Activated T-helper 1 cell treated with anti-CD3 and anti-CD28 coated beads, Interleukin-12 subunit alpha, Interleukin-12 subunit beta, Interleukin-2, Interleukin-4 antibody, amounts not matched to agents 30 ng/mL and 10 ng/mL and 1 ng/mL, durations not matched to agents 14 hours and 24 hours and 36 hours (primary cell): Measurements from ENCODE around the gene WNK2. TPM values are rescaled to one million over a fixed set of nuclear protein-coding genes. Genes with fewer than 3 reads are reported as not detected.

ENCODE experiments used
- DNase-seq: peaks from one replicate; pipeline ENCODE4 v3.0.0; 2021; ENCODE audit warnings: low spot score
- H3K27ac Mint-ChIP-seq: one replicate; pipeline ENCODE4 v1.8.0; 2021; ENCODE audit warnings: mild to moderate bottlenecking, mixed read lengths
- H3K27me3 Mint-ChIP-seq: one replicate; pipeline ENCODE4 v1.8.0; 2022; ENCODE audit warnings: mild to moderate bottlenecking, moderate library complexity, mixed read lengths; ENCODE audit not compliant: insufficient read depth
- H3K36me3 Mint-ChIP-seq: one replicate; pipeline ENCODE4 v1.8.0; 2021; ENCODE audit warnings: low read depth, mixed read lengths
- H3K4me1 Mint-ChIP-seq: one replicate; pipeline ENCODE4 v1.8.0; 2021; ENCODE audit warnings: low read depth, mixed read lengths
- H3K4me3 Mint-ChIP-seq: one replicate; pipeline ENCODE4 v1.8.0; 2021; ENCODE audit warnings: mild to moderate bottlenecking, moderate library complexity, mixed read lengths
- H3K9me3 Mint-ChIP-seq: one replicate; pipeline ENCODE4 v1.8.0; 2021; ENCODE audit warnings: mixed read lengths
- intact Hi-C: fragments of 100-400 bp; cut with micrococcal nuclease; formaldehyde crosslinking; loops from one replicate; pipeline ENCODE4 v1.15.1; 2024
- total RNA-seq: library from RNA; stranded (reverse); gene quantifications from 2 replicates; pipeline ENCODE4 v1.2.3, GENCODE V29; 2022

WNK2 gene
- total RNA-seq, 1 donor from 2014 or later: 3.0 TPM

- intact Hi-C loops: no loop called here
- peaks cover 9% of the 10 kb centered on the region for H3K4me1 Mint-ChIP-seq
- H3K36me3 Mint-ChIP-seq: no peaks in the 10 kb centered on the region
- no peak overlapping the region for H3K4me3 Mint-ChIP-seq
- H3K27ac Mint-ChIP-seq: no peak overlapping the region
- H3K27me3 Mint-ChIP-seq: no peaks in the 10 kb centered on the region
- no peaks in the 10 kb centered on the region for H3K9me3 Mint-ChIP-seq
- DNase-seq: no peak
Measured at GRCh38 chr9:93297659-93298497, 113.9 kb downstream of the WNK2 start.

GRCh38 chr9:93298498-93299417, 114.8 kb downstream of the WNK2 start:
- no peak for DNase-seq
- no peak overlapping the region for H3K27ac Mint-ChIP-seq
- no peaks in the 10 kb centered on the region for H3K36me3 Mint-ChIP-seq
- no peaks in the 10 kb centered on the region for H3K27me3 Mint-ChIP-seq
- H3K4me1 Mint-ChIP-seq: peaks cover 9% of the 10 kb centered on the region
- intact Hi-C loops: no loop called here
- no peak overlapping the region for H3K4me3 Mint-ChIP-seq
- H3K9me3 Mint-ChIP-seq: no peaks in the 10 kb centered on the region

GRCh38 chr9:93299418-93300174, 115.7 kb downstream of the WNK2 start:
- Mint-ChIP-seq H3K4me3 (no peak overlapping the region), H3K27ac (no peak overlapping the region), H3K27me3 (no peaks in the 10 kb centered on the region), H3K9me3 (no peaks in the 10 kb centered on the region), H3K36me3 (no peaks in the 10 kb centered on the region), H3K4me1 (peaks cover 9% of the 10 kb centered on the region)
- intact Hi-C loops: loop anchor here (5.0 to 10.0 kb wide), 2 partner anchors 295 to 342 kb away; no protein-coding TSS in a partner anchor
- DNase-seq: no peak

GRCh38 chr9:93300175-93300572, 116.2 kb downstream of the WNK2 start:
- intact Hi-C loops: loop anchor here (5.0 to 10.0 kb wide), 2 partner anchors 295 to 343 kb away; no protein-coding TSS in a partner anchor
- Mint-ChIP-seq H3K9me3 (no peaks in the 10 kb centered on the region), H3K36me3 (no peaks in the 10 kb centered on the region), H3K27me3 (no peaks in the 10 kb centered on the region), H3K4me1 (peaks cover 9% of the 10 kb centered on the region), H3K4me3 (no peak overlapping the region), H3K27ac (no peak overlapping the region)
- DNase-seq: no peak

- no peak for DNase-seq
- Mint-ChIP-seq H3K27ac (no peak overlapping the region), H3K36me3 (no peaks in the 10 kb centered on the region), H3K4me1 (peaks cover 9% of the 10 kb centered on the region), H3K4me3 (no peak overlapping the region), H3K9me3 (no peaks in the 10 kb centered on the region), H3K27me3 (no peaks in the 10 kb centered on the region)
- intact Hi-C loops: loop anchor here (5.0 to 10.0 kb wide), 2 partner anchors 296 to 343 kb away; no protein-coding TSS in a partner anchor
Measured at GRCh38 chr9:93300585-93301081, 116.7 kb downstream of the WNK2 start.

- H3K27me3 Mint-ChIP-seq: no peaks in the 10 kb centered on the region
- no peaks in the 10 kb centered on the region for H3K9me3 Mint-ChIP-seq
- no peak overlapping the region for H3K27ac Mint-ChIP-seq
- H3K4me1 Mint-ChIP-seq: peaks cover 9% of the 10 kb centered on the region
- intact Hi-C loops: loop anchor here (5.0 to 10.0 kb wide), 2 partner anchors 297 to 344 kb away; no protein-coding TSS in a partner anchor
- DNase-seq: no peak
- no peak overlapping the region for H3K4me3 Mint-ChIP-seq
- H3K36me3 Mint-ChIP-seq: no peaks in the 10 kb centered on the region
Measured at GRCh38 chr9:93301291-93301811, 117.4 kb downstream of the WNK2 start.

- DNase-seq: no peak
- H3K4me1 Mint-ChIP-seq: peaks cover 9% of the 10 kb centered on the region
- no peak overlapping the region for H3K4me3 Mint-ChIP-seq
- H3K36me3 Mint-ChIP-seq: no peaks in the 10 kb centered on the region
- H3K27ac Mint-ChIP-seq: no peak overlapping the region
- H3K9me3 Mint-ChIP-seq: no peaks in the 10 kb centered on the region
- intact Hi-C loops: loop anchor here (1.0 to 10.0 kb wide), 4 partner anchors 142 to 345 kb away; no protein-coding TSS in a partner anchor
- H3K27me3 Mint-ChIP-seq: no peaks in the 10 kb centered on the region
Measured at GRCh38 chr9:93301911-93302541, 118.1 kb downstream of the WNK2 start.

GRCh38 chr9:93302586-93303257, 118.8 kb downstream of the WNK2 start:
- Mint-ChIP-seq H3K27ac (no peak overlapping the region), H3K4me1 (peaks cover 9% of the 10 kb centered on the region), H3K9me3 (no peaks in the 10 kb centered on the region), H3K36me3 (no peaks in the 10 kb centered on the region), H3K4me3 (no peak overlapping the region), H3K27me3 (no peaks in the 10 kb centered on the region)
- intact Hi-C loops: loop anchor here (1.0 to 10.0 kb wide), 4 partner anchors 142 to 345 kb away; no protein-coding TSS in a partner anchor
- DNase-seq: peak; percentile 36

- no peaks in the 10 kb centered on the region for H3K9me3 Mint-ChIP-seq
- H3K36me3 Mint-ChIP-seq: no peaks in the 10 kb centered on the region
- H3K27ac Mint-ChIP-seq: no peak overlapping the region
- no peak for DNase-seq
- intact Hi-C loops: loop anchor here (5.0 to 10.0 kb wide), 2 partner anchors 299 to 346 kb away; no protein-coding TSS in a partner anchor
- H3K4me3 Mint-ChIP-seq: no peak overlapping the region
- peaks cover 9% of the 10 kb centered on the region for H3K4me1 Mint-ChIP-seq
- H3K27me3 Mint-ChIP-seq: no peaks in the 10 kb centered on the region
Measured at GRCh38 chr9:93303258-93303771, 119.4 kb downstream of the WNK2 start.

- Mint-ChIP-seq H3K27me3 (no peaks in the 10 kb centered on the region), H3K9me3 (no peaks in the 10 kb centered on the region), H3K36me3 (no peaks in the 10 kb centered on the region), H3K4me3 (no peak overlapping the region), H3K4me1 (peaks cover 9% of the 10 kb centered on the region), H3K27ac (no peak overlapping the region)
- DNase-seq: no peak
- intact Hi-C loops: loop anchor here (5.0 to 10.0 kb wide), 2 partner anchors 299 to 347 kb away; no protein-coding TSS in a partner anchor
Measured at GRCh38 chr9:93303806-93304573, 120.1 kb downstream of the WNK2 start.
